Measurements from ENCODE around the gene EXOSC3. TPM values are rescaled to one million over a fixed set of nuclear protein-coding genes. Genes with fewer than 3 reads are reported as not detected.

EXOSC3 gene
- total RNA-seq, 1 experiment from 2014 or later = 81.0 TPM

- no peak overlapping the region for H2BK5ac ChIP-seq (ENCODE audit: insufficient read length, low read length)
- WGBS (ENCODE audit: extremely low coverage, insufficient read length, low lambda C conversion rate) = no CpG with 5 or more reads among the region's 5 CpGs
- H2AFZ ChIP-seq (ENCODE audit: low read length) = no peak overlapping the region
- Mint-ChIP-seq H3K9me3 (no peaks in the 10 kb centered on the region), H3K4me3 (no peak overlapping the region), H3K27me3 (ENCODE audit: low read depth) (peaks cover 9% of the 10 kb centered on the region), H3K4me1 (peaks cover 8 to 17% of the 10 kb centered on the region in 2 experiments), H3K27ac (peak overlapping the region in 1 of 3 experiments; percentile 54; a peak in 1 of 7 replicates), H3K36me3 (ENCODE audit: insufficient read depth in 1 of 3, low read depth in 3 of 3) (no peaks in the 10 kb centered on the region)
- H2BK12ac ChIP-seq (ENCODE audit: insufficient read length, low read depth, low read length) = no peak overlapping the region
- no peak overlapping the region for H4K91ac ChIP-seq (ENCODE audit: insufficient read length, low read depth, low read length)
- no peak overlapping the region for H3K18ac ChIP-seq (ENCODE audit: insufficient read length, low read depth, low read length)
- H3K27me3 ChIP-seq (ENCODE audit: insufficient read depth, low read length) = no peaks in the 10 kb centered on the region
- H3K4me2 ChIP-seq (ENCODE audit: insufficient read depth, insufficient read length, low read length) = no peak overlapping the region
- H3K14ac ChIP-seq (ENCODE audit: insufficient read depth, low read length) = peak overlapping the region; percentile 13; the same call in 1 of the 2 replicates
- peaks cover 2% of the 10 kb centered on the region for H3K23me2 ChIP-seq (ENCODE audit: insufficient read length, low read depth, low read length, poor library complexity, severe bottlenecking)
- H3K4me1 ChIP-seq (ENCODE audit: insufficient read depth, low read length) = no peaks in the 10 kb centered on the region
- no peak overlapping the region for H2BK15ac ChIP-seq (ENCODE audit: low read depth, low read length)
- H3K4ac ChIP-seq (ENCODE audit: low read depth, low read length) = no peak overlapping the region
- H2AK5ac ChIP-seq (ENCODE audit: insufficient read length, low read length) = no peak overlapping the region
- no peaks in the 10 kb centered on the region for H3K79me1 ChIP-seq (ENCODE audit: insufficient read depth, low read depth, low read length, poor library complexity, severe bottlenecking)
- no peak overlapping the region for H3K9ac ChIP-seq (ENCODE audit: extremely low read depth, insufficient read length, low read length)
- no peak for DNase-seq
- peaks cover 2% of the 10 kb centered on the region for H4K20me1 ChIP-seq (ENCODE audit: control insufficient read depth, insufficient read depth, insufficient read length)
- H3K27ac ChIP-seq (ENCODE audit: insufficient read length, low read depth, low read length) = no peak overlapping the region
- no peaks in the 10 kb centered on the region for H3K79me2 ChIP-seq (ENCODE audit: insufficient read depth, low read length)
- no peak overlapping the region for H2BK20ac ChIP-seq (ENCODE audit: low read depth, low read length, poor library complexity, severe bottlenecking)
- no peaks in the 10 kb centered on the region for H3K9me3 ChIP-seq (ENCODE audit: control insufficient read depth, low read depth, low read length)
- no peak overlapping the region for H3K56ac ChIP-seq (ENCODE audit: insufficient read length, low read depth, low read length)
- no peak overlapping the region for H3K23ac ChIP-seq (ENCODE audit: insufficient read length, low read depth, low read length)
- H4K5ac ChIP-seq (ENCODE audit: insufficient read length, low read depth, low read length) = no peak overlapping the region
- no peak overlapping the region for H3T11ph ChIP-seq (ENCODE audit: low read length)
- no peak overlapping the region for H4K8ac ChIP-seq (replicated peaks; ENCODE audit: insufficient read length, low read depth, low read length)
- no peak for TF ChIP-seq CTCF (conservative IDR thresholded peaks at IDR 0.05)
- no peak overlapping the region for H2BK120ac ChIP-seq (ENCODE audit: low read depth, low read length, poor library complexity, severe bottlenecking)
Measured at GRCh38 chr9:37739222-37739621, 45.6 kb downstream of the EXOSC3 start.
